ENCODE results near the gene HCN4.
A peak's percentile ranks its signal among the peaks of the same experiment; 100 is the strongest.

HCN4 gene

DNA sequence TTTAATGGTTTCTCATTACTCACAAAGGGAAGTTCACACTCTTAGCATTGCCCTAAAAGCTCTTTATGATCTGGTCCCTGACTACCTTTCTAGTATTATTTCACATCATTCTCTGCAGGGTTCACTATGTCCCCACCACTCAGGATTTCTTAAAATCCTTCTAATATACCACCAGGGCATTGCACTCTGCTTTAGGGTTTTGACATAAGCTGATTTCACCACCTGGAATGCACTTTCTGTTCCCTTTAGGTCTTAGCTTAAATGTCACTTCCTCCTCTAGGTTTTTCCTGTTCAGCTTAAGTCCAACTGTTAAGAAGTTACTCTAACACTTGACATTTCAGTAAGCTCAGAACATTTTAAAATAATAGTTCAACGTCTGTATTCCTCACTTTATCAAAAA is 81.7 kb downstream of the HCN4 start:
- no peak for DNase-seq

DNA sequence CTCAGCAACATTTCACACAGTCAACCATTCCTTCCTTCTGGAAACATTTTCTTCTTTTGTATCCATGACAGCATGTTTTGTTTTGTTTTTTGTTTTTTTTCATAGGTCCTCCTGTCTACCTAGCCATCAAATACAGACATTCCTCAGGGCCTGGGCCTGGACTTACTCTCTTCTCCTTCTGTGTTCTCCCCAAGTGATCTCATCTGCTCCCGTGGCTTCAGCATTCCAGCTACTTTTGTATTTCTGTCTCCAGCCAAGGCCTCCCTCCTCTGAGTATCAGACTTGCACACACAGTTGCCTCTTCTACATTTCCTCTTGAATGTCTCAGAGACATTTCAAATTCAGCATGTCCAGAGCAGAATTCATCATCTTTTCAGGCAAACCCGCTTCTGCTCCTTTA is 82.4 kb downstream of the HCN4 start:
- no peak for DNase-seq

DNA sequence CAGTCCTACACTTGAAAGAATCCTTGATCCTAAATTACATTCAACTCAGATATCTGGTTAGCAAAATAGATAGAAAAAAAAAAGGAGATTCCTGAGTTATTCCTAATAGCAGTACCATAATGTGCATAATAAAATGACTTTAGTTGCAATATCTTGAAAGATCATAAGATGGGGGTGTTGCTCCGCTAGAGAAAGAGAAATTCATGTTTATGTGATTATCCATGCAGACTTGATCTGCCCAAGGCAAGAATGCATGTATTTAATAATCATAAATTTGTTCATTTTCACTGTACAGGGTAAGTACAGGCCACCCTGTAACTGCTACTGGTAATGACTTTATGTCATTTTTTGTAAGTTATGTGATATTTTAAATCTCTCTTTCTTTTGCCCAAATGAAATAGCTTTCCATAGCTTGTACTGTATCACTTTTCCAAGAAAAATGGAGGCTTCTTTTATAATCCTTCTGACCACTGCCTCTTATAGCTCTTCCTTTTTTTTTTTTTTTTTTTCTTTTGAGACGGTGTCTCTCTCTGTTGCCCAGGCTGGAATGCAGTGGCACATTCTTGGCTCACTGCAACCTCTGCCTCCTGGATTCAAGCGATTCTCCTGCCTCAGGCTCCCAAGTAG is 84.6 kb downstream of the HCN4 start:
- DNase-seq = no peak

DNA sequence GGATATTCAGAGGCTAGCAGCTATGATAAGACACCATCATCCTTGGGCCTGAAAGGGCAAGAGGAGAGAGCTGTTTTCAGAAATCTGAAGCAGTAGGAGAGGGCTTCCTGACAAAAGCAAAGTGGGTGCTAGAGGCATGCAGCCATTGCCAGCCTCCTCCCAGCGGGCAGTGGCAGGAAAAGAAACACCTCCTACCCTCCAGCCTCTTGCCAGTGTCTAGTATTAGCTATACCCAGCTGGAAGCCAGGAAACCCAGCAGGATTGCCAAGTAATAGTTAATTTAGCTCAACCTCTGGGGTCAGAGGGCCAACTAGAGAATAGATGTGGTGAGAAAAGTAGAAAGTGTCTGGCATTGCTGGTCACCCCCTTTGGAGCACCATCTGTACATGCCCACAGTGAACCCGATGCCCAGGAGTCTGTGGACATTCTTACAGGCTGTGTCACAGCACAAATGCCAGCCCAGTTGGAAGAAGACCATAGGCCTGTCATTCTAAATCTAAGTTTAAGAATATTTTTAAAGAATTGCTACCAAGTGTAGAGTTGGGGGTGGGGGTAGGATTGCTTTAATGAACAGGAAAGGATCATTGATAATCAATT is 85.3 kb downstream of the HCN4 start:
- DNase-seq = peak; percentile 3

DNA sequence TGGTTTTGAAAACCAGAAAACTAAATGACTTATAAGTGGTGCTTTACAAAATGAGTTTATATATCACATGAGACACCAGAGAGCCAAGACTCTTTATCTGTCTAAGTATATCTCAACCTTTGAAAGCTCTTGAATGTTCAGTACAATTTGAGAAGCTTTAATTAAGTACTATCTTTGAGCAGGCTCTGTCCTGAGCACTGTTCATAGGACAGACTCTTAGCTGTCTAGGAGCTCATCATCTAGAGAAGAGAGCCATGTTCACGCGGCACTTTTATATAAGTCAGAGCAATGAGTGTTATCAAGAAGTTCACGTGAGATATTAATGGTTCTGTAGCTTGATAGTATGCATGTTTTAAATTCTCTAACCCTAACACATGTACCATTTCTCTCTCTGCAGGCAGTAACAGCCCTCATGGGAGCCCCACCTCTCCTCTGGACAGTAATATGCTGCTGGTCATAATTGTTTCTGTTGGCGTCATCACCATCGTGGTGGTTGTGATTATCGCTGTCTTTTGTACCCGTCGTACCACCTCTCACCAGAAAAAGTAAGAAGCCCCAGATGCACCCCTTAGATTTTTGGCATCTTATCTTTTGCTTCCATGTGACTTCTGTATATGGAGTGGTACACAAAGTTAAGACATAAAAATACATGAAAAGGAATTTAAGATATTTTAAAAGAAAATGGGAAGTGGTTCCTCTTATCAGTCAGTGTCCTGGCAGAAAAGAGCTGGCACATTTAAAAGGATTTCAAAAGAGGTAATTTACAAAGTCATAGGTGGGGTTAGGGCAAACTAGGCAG is 86.0 kb downstream of the HCN4 start:
- DNase-seq = no peak

DNA sequence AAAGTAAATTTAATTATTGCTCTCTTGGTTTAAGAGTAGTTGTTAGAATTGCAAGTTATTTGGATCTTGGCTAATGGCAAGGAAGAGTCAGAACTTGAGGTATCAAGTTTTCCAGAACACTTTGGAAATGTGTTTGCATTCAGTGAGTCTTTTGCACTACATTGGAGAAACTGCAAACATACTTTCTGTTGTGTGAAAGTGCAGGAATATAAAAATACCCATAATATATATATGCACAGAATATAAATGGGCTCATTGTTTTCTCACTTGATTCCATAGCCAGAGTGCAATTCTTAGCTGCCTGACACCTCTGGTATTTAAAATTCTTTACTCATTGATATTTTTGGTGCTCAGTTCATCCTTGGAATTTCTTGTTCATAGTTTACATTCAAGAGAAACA is 92.9 kb downstream of the HCN4 start:
- no peak for DNase-seq

DNA sequence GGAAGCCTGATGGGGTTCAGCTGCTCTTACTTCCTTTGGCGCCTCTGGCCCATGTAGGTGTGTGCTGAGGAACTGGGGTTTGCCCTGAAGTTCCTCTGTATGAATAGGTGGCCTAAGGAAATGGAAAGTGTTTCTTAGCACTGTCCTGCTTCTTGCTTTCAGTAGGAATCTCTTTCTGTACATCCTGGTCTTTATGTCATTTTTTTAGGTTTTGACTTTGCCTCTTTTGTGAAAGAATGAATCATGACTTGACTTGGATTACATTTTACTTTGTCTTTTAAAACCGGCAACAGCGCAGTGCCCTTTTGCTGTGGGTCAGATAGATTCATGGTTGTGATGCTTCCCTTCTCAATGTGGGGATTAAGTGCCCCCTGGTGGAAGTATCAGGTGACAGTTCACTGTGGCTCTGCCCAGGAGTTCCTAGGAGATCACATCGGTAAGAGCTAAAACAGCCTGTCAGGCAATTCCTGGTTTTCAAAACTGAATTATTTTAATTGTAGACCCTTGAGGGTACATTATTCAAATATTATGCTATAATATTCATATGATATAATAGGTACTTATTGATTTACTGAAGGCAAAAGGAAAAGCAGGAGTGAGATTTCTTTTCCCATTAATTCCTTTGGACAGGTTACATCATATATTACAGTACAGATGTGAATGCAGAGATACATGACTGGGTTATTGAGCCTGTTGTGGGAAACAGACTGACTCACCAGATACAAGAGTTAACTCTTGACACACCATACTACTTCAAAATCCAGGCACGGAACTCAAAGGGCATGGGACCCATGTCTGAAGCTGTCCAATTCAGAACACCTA is 95.4 kb downstream of the HCN4 start:
- DNase-seq = no peak

DNA sequence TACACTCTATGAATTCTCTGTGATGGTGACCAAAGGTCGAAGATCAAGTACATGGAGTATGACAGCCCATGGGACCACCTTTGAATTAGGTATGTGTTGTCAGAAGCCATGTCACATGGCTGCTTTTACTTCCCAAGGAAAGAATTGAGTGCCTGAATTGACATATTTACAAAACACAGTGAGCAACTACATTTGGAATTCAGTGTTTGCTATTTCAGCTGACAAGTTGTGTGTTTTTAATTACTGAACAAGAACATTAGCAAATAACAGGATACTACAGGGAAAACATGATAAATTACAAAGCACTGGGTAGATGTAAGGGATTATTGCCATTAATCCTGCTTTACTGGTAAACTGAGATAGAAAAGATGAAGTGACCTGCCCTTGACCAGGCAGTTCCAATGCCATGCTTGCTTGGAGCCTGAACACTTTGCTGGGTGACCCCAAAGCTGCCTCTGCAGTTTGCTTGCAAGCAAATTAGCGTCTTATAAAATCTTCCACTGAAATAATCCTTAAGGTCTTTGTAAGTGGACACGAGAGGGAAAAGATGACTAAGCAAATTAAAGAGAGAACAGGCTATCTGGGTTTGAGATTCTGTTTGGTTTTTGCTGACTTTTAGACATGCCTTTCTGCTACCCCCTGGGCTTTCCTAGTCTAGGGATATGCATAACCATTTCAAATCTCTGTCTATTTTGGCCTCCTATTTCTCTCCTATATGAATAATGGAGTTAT is 98.2 kb downstream of the HCN4 start:
- DNase-seq = no peak

All from NCI-H446 treated with DMSO at 0.1 percent for 48 hours (cell line).